Type B pancreatic cell (in vitro differentiated cells): ENCODE data around the gene DPYSL5. TPM values are rescaled to one million over a fixed set of nuclear protein-coding genes. Genes with fewer than 3 reads are reported as not detected.

ENCODE experiments used
- DNase-seq: peaks from one replicate; pipeline ENCODE4 v3.0.0; 2021; ENCODE audit warnings: mixed read lengths; ENCODE audit not compliant: unreplicated experiment; ENCODE audit errors: extremely low spot score
- H3K27ac Mint-ChIP-seq: 2 replicates; pipeline ENCODE4 v1.8.0; 2021; ENCODE audit warnings: mild to moderate bottlenecking, mixed read lengths
- H3K27me3 Mint-ChIP-seq: 2 replicates; pipeline ENCODE4 v1.8.0; 2021; ENCODE audit warnings: mixed read lengths
- H3K36me3 Mint-ChIP-seq: 2 replicates; pipeline ENCODE4 v1.8.0; 2021; ENCODE audit warnings: mixed read lengths
- H3K4me1 Mint-ChIP-seq: one replicate; pipeline ENCODE4 v1.8.0; 2021; ENCODE audit warnings: mixed read lengths; ENCODE audit not compliant: unreplicated experiment
- H3K4me3 Mint-ChIP-seq: 2 replicates; pipeline ENCODE4 v1.8.0; 2021; ENCODE audit warnings: mild to moderate bottlenecking, mixed read lengths
- H3K9me3 Mint-ChIP-seq: 2 replicates; pipeline ENCODE4 v1.8.0; 2021; ENCODE audit warnings: mixed read lengths
- total RNA-seq: library from RNA; stranded (reverse); gene quantifications from 2 replicates; pipeline ENCODE4 v1.2.1, GENCODE V29; 2021; ENCODE audit warnings: low replicate concordance
- TF ChIP-seq, protein P1 (sequence below): fragments of 200-600 bp; sonication (generic); conservative IDR thresholded peaks from 2 replicates; pipeline ENCODE4 v1.5.0; 2021; ENCODE audit warnings: antibody characterized with exemption, mild to moderate bottlenecking

DPYSL5 gene
- total RNA-seq, 1 donor from 2014 or later: 51.1 TPM

DNA sequence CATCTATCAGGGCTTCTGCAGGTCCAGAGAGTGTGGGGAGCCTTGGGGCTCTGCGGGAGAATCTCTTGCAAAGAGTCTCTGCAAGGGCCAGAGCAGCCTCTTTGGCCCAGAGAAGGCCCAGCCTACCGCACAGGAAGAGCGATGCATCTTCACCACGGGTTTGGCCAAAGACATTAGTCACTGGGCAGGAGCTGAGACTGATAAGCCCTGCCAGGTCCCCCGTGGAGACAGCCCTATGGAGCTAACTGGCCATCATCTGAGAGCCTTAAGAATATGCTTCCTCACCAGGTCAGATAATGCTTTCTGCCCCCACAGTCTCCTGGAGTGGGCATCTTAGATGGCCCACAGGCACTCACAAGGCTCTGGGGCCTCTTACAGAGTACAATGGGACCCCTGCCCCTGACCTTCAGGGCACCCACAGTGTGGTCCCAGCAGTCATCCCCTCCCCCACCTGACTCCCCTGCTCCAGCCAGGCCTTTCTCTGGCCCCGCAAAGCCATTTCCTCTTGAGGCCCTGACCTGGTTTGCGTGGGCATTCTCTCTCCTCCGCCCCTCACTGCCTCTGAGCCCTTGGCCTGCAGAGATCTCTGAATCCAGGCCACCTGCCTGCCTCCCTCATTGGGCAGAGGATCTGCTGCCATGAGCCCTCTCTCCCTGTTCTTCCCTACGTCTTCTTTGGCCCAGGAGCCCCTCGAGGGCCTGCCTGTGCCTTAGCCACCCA lies 90.6 kb downstream of the DPYSL5 start:
- no peak overlapping the region for H3K4me3 Mint-ChIP-seq
- TF ChIP-seq, protein P1, sequence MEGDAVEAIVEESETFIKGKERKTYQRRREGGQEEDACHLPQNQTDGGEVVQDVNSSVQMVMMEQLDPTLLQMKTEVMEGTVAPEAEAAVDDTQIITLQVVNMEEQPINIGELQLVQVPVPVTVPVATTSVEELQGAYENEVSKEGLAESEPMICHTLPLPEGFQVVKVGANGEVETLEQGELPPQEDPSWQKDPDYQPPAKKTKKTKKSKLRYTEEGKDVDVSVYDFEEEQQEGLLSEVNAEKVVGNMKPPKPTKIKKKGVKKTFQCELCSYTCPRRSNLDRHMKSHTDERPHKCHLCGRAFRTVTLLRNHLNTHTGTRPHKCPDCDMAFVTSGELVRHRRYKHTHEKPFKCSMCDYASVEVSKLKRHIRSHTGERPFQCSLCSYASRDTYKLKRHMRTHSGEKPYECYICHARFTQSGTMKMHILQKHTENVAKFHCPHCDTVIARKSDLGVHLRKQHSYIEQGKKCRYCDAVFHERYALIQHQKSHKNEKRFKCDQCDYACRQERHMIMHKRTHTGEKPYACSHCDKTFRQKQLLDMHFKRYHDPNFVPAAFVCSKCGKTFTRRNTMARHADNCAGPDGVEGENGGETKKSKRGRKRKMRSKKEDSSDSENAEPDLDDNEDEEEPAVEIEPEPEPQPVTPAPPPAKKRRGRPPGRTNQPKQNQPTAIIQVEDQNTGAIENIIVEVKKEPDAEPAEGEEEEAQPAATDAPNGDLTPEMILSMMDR: no peak
- H3K27me3 Mint-ChIP-seq: peaks cover 5% of the 10 kb centered on the region
- no peak for DNase-seq
- H3K27ac Mint-ChIP-seq: no peak overlapping the region
- H3K4me1 Mint-ChIP-seq: peaks cover 6% of the 10 kb centered on the region
- no peaks in the 10 kb centered on the region for H3K9me3 Mint-ChIP-seq
- H3K36me3 Mint-ChIP-seq: peaks cover 3% of the 10 kb centered on the region

DNA sequence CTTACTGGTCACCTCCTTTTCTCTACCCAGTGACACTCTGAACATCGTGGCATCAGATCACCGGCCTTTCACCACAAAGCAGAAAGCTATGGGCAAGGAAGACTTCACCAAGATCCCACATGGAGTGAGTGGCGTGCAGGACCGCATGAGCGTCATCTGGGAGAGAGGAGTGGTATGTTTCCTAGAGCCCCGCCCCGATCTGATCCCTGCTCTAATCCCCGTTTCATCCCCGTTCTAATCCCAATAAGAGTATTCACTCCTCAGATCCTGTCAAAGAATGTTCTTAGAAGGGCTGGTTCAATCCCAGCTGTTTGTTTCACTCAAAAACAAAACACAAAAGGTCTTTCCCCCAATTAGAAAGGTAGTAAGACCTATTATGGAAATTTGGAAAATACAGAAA lies 92.1 kb downstream of the DPYSL5 start:
- TF ChIP-seq, protein P1: no peak
- peaks cover 5% of the 10 kb centered on the region for H3K27me3 Mint-ChIP-seq
- peaks cover 3% of the 10 kb centered on the region for H3K36me3 Mint-ChIP-seq
- H3K4me1 Mint-ChIP-seq: peaks cover 6% of the 10 kb centered on the region
- H3K27ac Mint-ChIP-seq: no peak overlapping the region
- no peak overlapping the region for H3K4me3 Mint-ChIP-seq
- DNase-seq: no peak
- H3K9me3 Mint-ChIP-seq: no peaks in the 10 kb centered on the region

DNA sequence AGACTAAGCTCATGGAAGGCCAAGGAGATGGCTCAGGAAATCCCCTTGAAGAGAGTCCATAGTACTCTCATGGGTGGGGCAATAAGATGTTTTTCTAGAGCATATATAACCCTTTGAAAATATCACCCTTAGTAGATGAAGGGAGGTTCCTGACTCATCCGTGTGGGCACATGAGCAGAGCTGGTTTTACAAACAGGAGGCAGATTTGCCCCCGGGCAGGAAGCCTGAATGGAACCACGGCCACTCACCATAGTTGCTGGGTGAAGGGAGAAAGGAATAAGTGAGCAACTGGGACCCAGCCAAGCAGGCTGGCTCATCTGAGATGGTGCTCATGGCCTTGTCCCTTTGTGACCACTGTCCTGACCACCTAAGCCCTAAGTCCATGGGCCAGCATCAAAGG lies 93.6 kb downstream of the DPYSL5 start:
- Mint-ChIP-seq H3K4me1 (peaks cover 6% of the 10 kb centered on the region), H3K27me3 (peaks cover 5% of the 10 kb centered on the region), H3K36me3 (peaks cover 3% of the 10 kb centered on the region), H3K4me3 (no peak overlapping the region), H3K27ac (no peak overlapping the region), H3K9me3 (no peaks in the 10 kb centered on the region)
- TF ChIP-seq, protein P1: no peak
- no peak for DNase-seq

DNA sequence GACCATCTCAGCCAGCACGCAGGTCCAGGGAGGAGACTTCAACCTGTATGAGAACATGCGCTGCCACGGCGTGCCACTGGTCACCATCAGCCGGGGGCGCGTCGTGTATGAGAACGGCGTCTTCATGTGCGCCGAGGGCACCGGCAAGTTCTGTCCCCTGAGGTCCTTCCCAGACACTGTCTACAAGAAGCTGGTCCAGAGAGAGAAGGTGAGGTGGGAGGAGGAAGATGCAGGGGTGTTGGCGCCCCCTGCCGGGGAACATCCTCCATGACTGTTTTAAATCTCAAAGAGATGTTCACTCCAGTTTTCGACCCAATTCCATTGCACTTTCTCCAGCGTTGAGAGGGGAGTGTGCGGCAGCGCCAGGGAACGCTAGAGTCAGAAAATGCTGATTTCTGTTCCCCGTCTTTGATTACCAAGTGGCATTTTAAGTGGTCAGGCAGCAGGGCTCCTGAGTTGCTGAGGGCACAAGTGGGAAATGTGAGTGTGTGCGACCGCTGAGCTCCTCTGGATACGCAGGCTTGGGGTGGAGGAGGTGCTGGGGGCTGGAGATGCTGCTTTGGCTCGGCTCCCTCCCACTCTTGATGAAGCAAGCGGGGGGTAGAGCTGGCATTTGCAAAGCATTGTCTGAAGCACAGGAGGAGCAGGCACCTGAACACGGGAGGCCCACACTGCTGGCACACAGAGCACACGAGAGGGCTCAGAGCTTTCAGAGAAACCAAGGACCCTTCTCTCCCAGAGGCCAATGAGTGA lies 94.8 kb downstream of the DPYSL5 start:
- H3K4me3 Mint-ChIP-seq: no peak overlapping the region
- peaks cover 6% of the 10 kb centered on the region for H3K4me1 Mint-ChIP-seq

DNA sequence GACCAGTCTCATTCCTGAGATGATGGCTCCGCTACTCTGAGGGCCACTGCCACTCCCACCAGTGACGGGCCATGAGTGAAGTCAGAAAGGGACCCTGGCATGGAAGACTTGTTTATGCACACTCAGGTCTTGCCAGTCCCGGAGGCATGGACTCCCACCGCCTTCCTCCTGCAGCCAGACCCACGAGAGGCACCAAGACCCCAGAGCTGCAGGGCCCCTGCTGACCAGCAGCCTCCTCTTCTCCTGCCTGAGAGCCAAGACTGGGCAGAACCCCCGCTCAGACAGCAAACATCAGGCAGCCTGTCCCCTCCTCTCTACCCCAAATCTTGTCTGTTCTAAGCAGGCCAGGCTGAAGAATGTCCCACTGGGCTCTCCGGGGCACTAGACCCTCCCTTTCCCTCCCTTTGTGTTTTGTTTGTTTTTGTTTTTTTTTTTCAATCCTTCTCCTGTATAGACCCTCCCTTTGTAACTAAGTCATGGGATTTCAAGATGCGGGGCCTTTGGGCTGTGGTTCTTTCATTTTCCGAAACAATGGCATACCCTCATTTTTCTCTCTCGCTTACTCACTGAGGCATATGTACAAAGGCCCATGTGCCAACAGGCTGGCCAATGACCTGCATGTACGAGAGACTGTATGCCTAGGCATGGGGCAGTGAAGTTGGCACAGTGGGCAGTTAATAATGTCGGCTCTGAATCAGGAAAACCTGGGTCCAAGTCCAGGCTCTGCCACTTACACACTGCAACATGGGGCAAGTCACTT lies 98.2 kb downstream of the DPYSL5 start:
- peaks cover 6% of the 10 kb centered on the region for H3K4me1 Mint-ChIP-seq
- H3K27me3 Mint-ChIP-seq: peaks cover 5% of the 10 kb centered on the region
- DNase-seq: no peak
- TF ChIP-seq, protein P1: no peak
- H3K27ac Mint-ChIP-seq: no peak overlapping the region
- H3K4me3 Mint-ChIP-seq: no peak overlapping the region
- H3K9me3 Mint-ChIP-seq: no peaks in the 10 kb centered on the region
- H3K36me3 Mint-ChIP-seq: peaks cover 3% of the 10 kb centered on the region

More for the DNA sequence above, 94.8 kb downstream of the DPYSL5 start:
- Mint-ChIP-seq H3K27me3 (peaks cover 5% of the 10 kb centered on the region), H3K36me3 (peaks cover 3% of the 10 kb centered on the region), H3K9me3 (no peaks in the 10 kb centered on the region), H3K27ac (no peak overlapping the region)
- peak; percentile 88 for DNase-seq
- TF ChIP-seq, protein P1: peak; percentile 95
